HCT116 (cell line): ENCODE results near the gene SUPT3H. TPM values are rescaled to one million over a fixed set of nuclear protein-coding genes. Genes with fewer than 3 reads are reported as not detected.

ENCODE experiments used
- ATAC-seq: fragments of 200-7000 bp; cut with Tn5 transposase; 2 replicates; pipeline ENCODE4 v1.9.1; 2020; ENCODE audit warnings: mild to moderate bottlenecking, moderate library complexity
- BruUV-seq: library from RNA; stranded (reverse); fragments of 400-500 nt; replicated peaks from 2 replicates; lab custom pipeline; 2021; lab: Mats Ljungman, UMichigan
- CTCF ChIA-PET: fragments of 300-600 bp; sonication (Branson Sonifier 250); formaldehyde crosslinking; loops from one replicate; lab custom pipeline; 2021; ENCODE audit warnings: antibody characterized with exemption; lab: Charles Lee
- POLR2A ChIA-PET: fragments of 300-600, 350-600 bp; sonication (Branson Sonifier 250); formaldehyde crosslinking; loops from one replicate; lab custom pipeline; 2021; ENCODE audit warnings: antibody characterized with exemption; lab: Charles Lee
- RAD21 ChIA-PET, 2 experiments: fragments of 300-600 bp; sonication (Branson Sonifier 250); formaldehyde crosslinking; loops; one replicate each; lab custom pipeline; 2023; ENCODE audit warnings: low total read pairs in 2 of 2; ENCODE audit not compliant: uncharacterized antibody in 2 of 2, unreplicated experiment in 2 of 2, low non-redundant PET in 1 of 2; lab: Charles Lee
- DNase-seq: peaks from one replicate; pipeline ENCODE4 v3.0.0-alpha.2; 2010; ENCODE audit warnings: low read depth, low spot score
- H2AFZ ChIP-seq: fragments of 200-600 bp; shearing (Covaris generic), sonication (generic); 2 replicates; pipeline ENCODE4 v1.6.1; 2017; ENCODE audit warnings: low read depth, mixed run types, mixed read lengths, antibody characterized with exemption, low read length; ENCODE audit not compliant: poor library complexity, severe bottlenecking
- H3K27ac ChIP-seq: 2 replicates; pipeline ENCODE4 v1.5.1; 2012; ENCODE audit warnings: low read depth, low read length
- H3K27me3 ChIP-seq: fragments of 200-600 bp; sonication (generic); 2 replicates; pipeline ENCODE4 v1.6.1; 2016; ENCODE audit warnings: mixed run types, low read length, mixed read lengths; ENCODE audit not compliant: insufficient read depth
- H3K36me3 ChIP-seq, 2 experiments: fragments of 200-500 bp in 1 of 2; fragments of 200-600 bp in 1 of 2; sonication (Bioruptor generic) in 1 of 2; sonication (generic) in 1 of 2; 2 replicates each; pipeline versions ENCODE4 v1.5.1 to v1.6.1; 2014 to 2016; ENCODE audit warnings: low read length in 2 of 2, inconsistent platforms in 1 of 2, mixed read lengths in 1 of 2, mixed run types in 1 of 2; ENCODE audit not compliant: insufficient read depth in 2 of 2, control insufficient read depth in 1 of 2
- H3K4me1 ChIP-seq, 2 experiments: fragments of 200-600 bp in 1 of 2; sonication (generic) in 1 of 2; 2 replicates each; pipeline versions ENCODE4 v1.5.1 to v1.6.1; 2012 to 2017; ENCODE audit warnings: low read length in 2 of 2, inconsistent platforms in 1 of 2, mild to moderate bottlenecking in 1 of 2, mixed read lengths in 1 of 2, mixed run types in 1 of 2, moderate library complexity in 1 of 2; ENCODE audit not compliant: insufficient read depth in 2 of 2, control insufficient read depth in 1 of 2
- H3K4me2 ChIP-seq: fragments of 200-600 bp; sonication (generic); 2 replicates; pipeline ENCODE4 v1.6.1; 2017; ENCODE audit warnings: mixed run types, low read length, mixed read lengths
- H3K4me3 ChIP-seq, 2 experiments: fragments of 200-600 bp in 1 of 2; sonication (generic) in 1 of 2; replicated peaks in 1 of 2; 2 replicates each; pipeline ENCODE4 v1.5.1; 2011 to 2016; ENCODE audit warnings: low read length in 2 of 2, control low read depth in 1 of 2, low read depth in 1 of 2, mild to moderate bottlenecking in 1 of 2, mixed read lengths in 1 of 2, mixed run types in 1 of 2
- H3K79me2 ChIP-seq: fragments of 200-600 bp; sonication (generic); 2 replicates; pipeline ENCODE4 v1.6.1; 2017; ENCODE audit warnings: mild to moderate bottlenecking, mixed run types, low read length, moderate library complexity, mixed read lengths; ENCODE audit not compliant: insufficient read depth
- H3K9ac ChIP-seq: fragments of 200-600 bp; sonication (generic); 2 replicates; pipeline ENCODE4 v1.6.1; 2016; ENCODE audit warnings: low read length, mixed read lengths
- H3K9me2 ChIP-seq: fragments of 200-600 bp; sonication (generic), shearing (Covaris generic); 2 replicates; pipeline ENCODE4 v1.6.1; 2017; ENCODE audit warnings: mixed run types, mild to moderate bottlenecking, moderate library complexity; ENCODE audit not compliant: insufficient read depth
- H3K9me3 ChIP-seq, 2 experiments: fragments of 200-500 bp in 1 of 2; fragments of 200-600 bp in 1 of 2; sonication (Bioruptor generic) in 1 of 2; sonication (generic) in 1 of 2; 2 replicates each; pipeline ENCODE4 v1.6.1; 2014 to 2017; ENCODE audit warnings: low read length in 2 of 2, mixed read lengths in 2 of 2, inconsistent platforms in 1 of 2, low read depth in 1 of 2, mild to moderate bottlenecking in 1 of 2, mixed run types in 1 of 2, moderate library complexity in 1 of 2; ENCODE audit not compliant: control insufficient read depth in 1 of 2, insufficient read depth in 1 of 2
- H4K20me1 ChIP-seq: fragments of 200-600 bp; sonication (generic), shearing (Covaris generic); 2 replicates; pipeline ENCODE4 v1.6.1; 2017; ENCODE audit warnings: mixed run types, mild to moderate bottlenecking, moderate library complexity; ENCODE audit not compliant: insufficient read depth
- CBX3 ChIP-seq: IDR thresholded peaks from 2 replicates; pipeline ENCODE4 v1.6.1; 2012; ENCODE audit warnings: low read depth
- CEBPB ChIP-seq: IDR thresholded peaks from 2 replicates; pipeline ENCODE4 v1.6.1; 2012; ENCODE audit warnings: low read depth
- EGR1 ChIP-seq: IDR thresholded peaks from 2 replicates; pipeline ENCODE4 v1.6.1; 2012; ENCODE audit warnings: low read depth
- EZH2 ChIP-seq: fragments of 200-600 bp; sonication (generic); IDR thresholded peaks from 2 replicates; pipeline ENCODE4 v1.6.1; 2017; ENCODE audit warnings: antibody characterized with exemption, mixed run types
- JUND ChIP-seq: IDR thresholded peaks from 2 replicates; pipeline ENCODE4 v1.6.1; 2012
- SP1 ChIP-seq: IDR thresholded peaks from 2 replicates; pipeline ENCODE4 v1.6.1; 2012; ENCODE audit warnings: low read depth
- SRF ChIP-seq: IDR thresholded peaks from 2 replicates; pipeline ENCODE4 v1.6.1; 2012; ENCODE audit warnings: low read depth
- TCF7L2 ChIP-seq: IDR thresholded peaks from 2 replicates; pipeline ENCODE4 v1.7.0; 2011; ENCODE audit warnings: borderline replicate concordance, inconsistent platforms; ENCODE audit not compliant: insufficient read depth, insufficient read length; ENCODE audit errors: extremely low read depth
- ZFX ChIP-seq: fragments of 450-650 bp; IDR thresholded peaks from 2 replicates; pipeline ENCODE4 v1.6.1; 2017
- ZNF274 ChIP-seq: fragments of 200-500 bp; sonication (Bioruptor generic); IDR thresholded peaks from 2 replicates; pipeline ENCODE4 v1.6.1; 2014; ENCODE audit warnings: mild to moderate bottlenecking, low read depth, low read length, inconsistent platforms
- intact Hi-C: fragments of 100-400 bp; cut with micrococcal nuclease; formaldehyde crosslinking; loops from 2 replicates; pipeline ENCODE4 v1.10.0; 2022
- total RNA-seq: library from RNA; stranded (reverse); gene quantifications from one replicate; pipeline ENCODE4 v1.2.1, GENCODE V29; 2021; ENCODE audit not compliant: unreplicated experiment
- TF ChIP-seq, protein P1 (sequence below): IDR thresholded peaks from 2 replicates; pipeline ENCODE4 v1.6.1; 2012
- TF ChIP-seq, protein P2 (sequence below): IDR thresholded peaks from 2 replicates; pipeline ENCODE4 v1.6.1; 2012; ENCODE audit warnings: low read depth

SUPT3H gene
- total RNA-seq, 1 experiment from 2014 or later = 7.4 TPM

DNA sequence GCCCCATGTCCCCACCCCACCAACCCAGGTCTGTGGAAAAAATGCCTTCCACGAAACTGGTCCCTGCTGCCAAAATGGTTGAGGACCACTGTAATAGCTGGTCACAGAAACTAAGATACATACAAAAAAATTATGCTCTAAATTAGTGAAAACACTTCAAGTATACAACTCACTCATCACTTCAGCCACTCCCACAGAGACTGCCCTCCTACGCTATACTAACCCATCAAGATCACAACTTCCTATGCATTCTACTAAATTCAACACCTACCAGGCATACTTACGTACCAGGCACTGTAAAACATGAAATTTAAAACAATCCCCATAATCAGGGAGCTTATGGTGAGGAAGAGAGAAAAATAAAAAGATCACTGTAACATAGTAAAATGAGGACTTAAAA lies 26.7 kb downstream of the SUPT3H start:
- ChIA-PET CTCF (interaction anchor here (1.4 kb wide), 1 partner anchor 12 kb away, joined by 3 read pairs; no protein-coding TSS in a partner anchor), RAD21 (no interaction called here), POLR2A (interaction anchor here (0.9 kb wide), 1 partner anchor 12 kb away, joined by 3 read pairs; no protein-coding TSS in a partner anchor)
- DNase-seq = no peak
- ATAC-seq = no peak
- no peak overlapping the region for H3K27ac ChIP-seq
- H3K4me2 ChIP-seq = no peak overlapping the region
- H3K36me3 ChIP-seq = no peaks in the 10 kb centered on the region
- no peaks in the 10 kb centered on the region for H3K9me2 ChIP-seq
- no peaks in the 10 kb centered on the region for H3K9me3 ChIP-seq
- no peaks in the 10 kb centered on the region for H4K20me1 ChIP-seq
- no peak for TF ChIP-seq ZFX
- TF ChIP-seq, protein P1, sequence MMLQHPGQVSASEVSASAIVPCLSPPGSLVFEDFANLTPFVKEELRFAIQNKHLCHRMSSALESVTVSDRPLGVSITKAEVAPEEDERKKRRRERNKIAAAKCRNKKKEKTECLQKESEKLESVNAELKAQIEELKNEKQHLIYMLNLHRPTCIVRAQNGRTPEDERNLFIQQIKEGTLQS = no peak
- no peak for TF ChIP-seq ZNF274
- TF ChIP-seq, protein P2, sequence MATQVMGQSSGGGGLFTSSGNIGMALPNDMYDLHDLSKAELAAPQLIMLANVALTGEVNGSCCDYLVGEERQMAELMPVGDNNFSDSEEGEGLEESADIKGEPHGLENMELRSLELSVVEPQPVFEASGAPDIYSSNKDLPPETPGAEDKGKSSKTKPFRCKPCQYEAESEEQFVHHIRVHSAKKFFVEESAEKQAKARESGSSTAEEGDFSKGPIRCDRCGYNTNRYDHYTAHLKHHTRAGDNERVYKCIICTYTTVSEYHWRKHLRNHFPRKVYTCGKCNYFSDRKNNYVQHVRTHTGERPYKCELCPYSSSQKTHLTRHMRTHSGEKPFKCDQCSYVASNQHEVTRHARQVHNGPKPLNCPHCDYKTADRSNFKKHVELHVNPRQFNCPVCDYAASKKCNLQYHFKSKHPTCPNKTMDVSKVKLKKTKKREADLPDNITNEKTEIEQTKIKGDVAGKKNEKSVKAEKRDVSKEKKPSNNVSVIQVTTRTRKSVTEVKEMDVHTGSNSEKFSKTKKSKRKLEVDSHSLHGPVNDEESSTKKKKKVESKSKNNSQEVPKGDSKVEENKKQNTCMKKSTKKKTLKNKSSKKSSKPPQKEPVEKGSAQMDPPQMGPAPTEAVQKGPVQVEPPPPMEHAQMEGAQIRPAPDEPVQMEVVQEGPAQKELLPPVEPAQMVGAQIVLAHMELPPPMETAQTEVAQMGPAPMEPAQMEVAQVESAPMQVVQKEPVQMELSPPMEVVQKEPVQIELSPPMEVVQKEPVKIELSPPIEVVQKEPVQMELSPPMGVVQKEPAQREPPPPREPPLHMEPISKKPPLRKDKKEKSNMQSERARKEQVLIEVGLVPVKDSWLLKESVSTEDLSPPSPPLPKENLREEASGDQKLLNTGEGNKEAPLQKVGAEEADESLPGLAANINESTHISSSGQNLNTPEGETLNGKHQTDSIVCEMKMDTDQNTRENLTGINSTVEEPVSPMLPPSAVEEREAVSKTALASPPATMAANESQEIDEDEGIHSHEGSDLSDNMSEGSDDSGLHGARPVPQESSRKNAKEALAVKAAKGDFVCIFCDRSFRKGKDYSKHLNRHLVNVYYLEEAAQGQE = no peak
- no peak for TF ChIP-seq JUND
- TF ChIP-seq EGR1 = no peak
- no peak for TF ChIP-seq CEBPB
- TF ChIP-seq TCF7L2 = no peak
- TF ChIP-seq SP1 = no peak
- TF ChIP-seq EZH2 = no peak
- no peak for TF ChIP-seq SRF
- TF ChIP-seq CBX3 = no peak
- no peak overlapping the region for H3K9ac ChIP-seq
- no peak overlapping the region for H2AFZ ChIP-seq
- BruUV-seq = no TSS peak
- no peaks in the 10 kb centered on the region for H3K4me1 ChIP-seq
- H3K79me2 ChIP-seq = no peaks in the 10 kb centered on the region
- H3K27me3 ChIP-seq = no peaks in the 10 kb centered on the region
- intact Hi-C loops = no loop called here
- no peak overlapping the region for H3K4me3 ChIP-seq
